ENCODE data around the gene CTTNBP2. TPM values are rescaled to one million over a fixed set of nuclear protein-coding genes. Genes with fewer than 3 reads are reported as not detected.

The CTTNBP2 gene
- polyA plus RNA-seq, 1 of the 3 experiments (the other 2 are of a cell fraction), result not detected

DNA sequence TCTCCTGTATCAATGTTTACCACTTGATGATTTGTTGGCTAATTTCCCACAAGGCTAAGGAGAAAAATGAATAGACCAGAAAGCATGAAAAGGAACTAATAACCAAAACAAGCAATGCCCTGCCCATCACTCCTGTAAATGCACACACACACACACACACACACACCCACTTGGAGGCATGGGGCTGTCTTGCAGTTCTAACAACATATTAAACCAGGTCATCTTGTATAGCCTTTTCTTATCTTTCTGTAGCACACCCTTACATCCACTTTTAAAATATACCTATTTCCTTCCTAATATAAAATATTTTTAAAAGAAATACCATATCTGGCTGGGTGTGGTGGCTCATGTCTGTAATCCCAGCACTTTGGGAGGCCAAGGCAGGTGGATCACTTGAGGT lies 105.3 kb downstream of the CTTNBP2 start:
- H2AFZ ChIP-seq (ENCODE audit: low read depth), result no peak overlapping the region
- no peak overlapping the region for H3K9ac ChIP-seq
- H3K4me1 ChIP-seq (ENCODE audit: control insufficient read depth in 1 of 2, insufficient read depth in 2 of 2, low read depth in 1 of 2, low read length in 1 of 2), result no peaks in the 10 kb centered on the region
- ChIA-PET POLR2A (no interaction called here), CTCF (no interaction called here)
- H3K4me3 ChIP-seq (ENCODE audit: low read depth in 2 of 2, low read length in 1 of 2), result no peak overlapping the region
- no peaks in the 10 kb centered on the region for H4K20me1 ChIP-seq (ENCODE audit: insufficient read depth)
- peaks cover 4% of the 10 kb centered on the region; the same call in 1 of the 2 replicates for H3K27me3 ChIP-seq (ENCODE audit: insufficient read depth)
- no peak overlapping the region for H3K4me2 ChIP-seq
- H3F3A ChIP-seq (replicated peaks; ENCODE audit: insufficient read depth), result no peaks in the 10 kb centered on the region
- H3K36me3 ChIP-seq (replicated peaks in 1 of 2; ENCODE audit: control insufficient read depth in 1 of 2, insufficient read depth in 2 of 2, low read length in 1 of 2), result no peaks in the 10 kb centered on the region
- DNase-seq, result no peak
- no peaks in the 10 kb centered on the region for H3K9me3 ChIP-seq
- no peaks in the 10 kb centered on the region for H3K9me2 ChIP-seq
- TF ChIP-seq ZBTB33 (IDR thresholded peaks at IDR 0.05; ENCODE audit: borderline replicate concordance, low read depth) (no peak), FOXM1 (IDR thresholded peaks at IDR 0.05; ENCODE audit: low read depth) (no peak), NRF1 (IDR thresholded peaks at IDR 0.05; ENCODE audit: low read depth, low read length) (no peak), EP300 (IDR thresholded peaks at IDR 0.05; ENCODE audit: borderline replicate concordance in 1 of 2, low read depth in 1 of 2, low read length in 1 of 2) (no peak), ELF1 (IDR thresholded peaks at IDR 0.05) (no peak), EZH2phosphoT487 (IDR thresholded peaks at IDR 0.05; ENCODE audit: borderline replicate concordance, low read depth) (no peak), SIN3A (IDR thresholded peaks at IDR 0.05; ENCODE audit: borderline replicate concordance, low read depth, low read length) (no peak), SMC3 (IDR thresholded peaks at IDR 0.05; ENCODE audit: low read depth, low read length) (no peak), YY1 (IDR thresholded peaks at IDR 0.05; ENCODE audit: low read depth) (no peak)
- TF ChIP-seq, protein P1, sequence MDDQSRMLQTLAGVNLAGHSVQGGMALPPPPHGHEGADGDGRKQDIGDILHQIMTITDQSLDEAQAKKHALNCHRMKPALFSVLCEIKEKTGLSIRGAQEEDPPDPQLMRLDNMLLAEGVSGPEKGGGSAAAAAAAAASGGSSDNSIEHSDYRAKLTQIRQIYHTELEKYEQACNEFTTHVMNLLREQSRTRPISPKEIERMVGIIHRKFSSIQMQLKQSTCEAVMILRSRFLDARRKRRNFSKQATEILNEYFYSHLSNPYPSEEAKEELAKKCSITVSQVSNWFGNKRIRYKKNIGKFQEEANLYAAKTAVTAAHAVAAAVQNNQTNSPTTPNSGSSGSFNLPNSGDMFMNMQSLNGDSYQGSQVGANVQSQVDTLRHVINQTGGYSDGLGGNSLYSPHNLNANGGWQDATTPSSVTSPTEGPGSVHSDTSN (IDR thresholded peaks at IDR 0.05), result no peak
- TF ChIP-seq, protein P2, sequence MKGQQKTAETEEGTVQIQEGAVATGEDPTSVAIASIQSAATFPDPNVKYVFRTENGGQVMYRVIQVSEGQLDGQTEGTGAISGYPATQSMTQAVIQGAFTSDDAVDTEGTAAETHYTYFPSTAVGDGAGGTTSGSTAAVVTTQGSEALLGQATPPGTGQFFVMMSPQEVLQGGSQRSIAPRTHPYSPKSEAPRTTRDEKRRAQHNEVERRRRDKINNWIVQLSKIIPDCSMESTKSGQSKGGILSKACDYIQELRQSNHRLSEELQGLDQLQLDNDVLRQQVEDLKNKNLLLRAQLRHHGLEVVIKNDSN (IDR thresholded peaks at IDR 0.05; ENCODE audit: borderline replicate concordance, low read depth), result no peak
- TF ChIP-seq, protein P3, sequence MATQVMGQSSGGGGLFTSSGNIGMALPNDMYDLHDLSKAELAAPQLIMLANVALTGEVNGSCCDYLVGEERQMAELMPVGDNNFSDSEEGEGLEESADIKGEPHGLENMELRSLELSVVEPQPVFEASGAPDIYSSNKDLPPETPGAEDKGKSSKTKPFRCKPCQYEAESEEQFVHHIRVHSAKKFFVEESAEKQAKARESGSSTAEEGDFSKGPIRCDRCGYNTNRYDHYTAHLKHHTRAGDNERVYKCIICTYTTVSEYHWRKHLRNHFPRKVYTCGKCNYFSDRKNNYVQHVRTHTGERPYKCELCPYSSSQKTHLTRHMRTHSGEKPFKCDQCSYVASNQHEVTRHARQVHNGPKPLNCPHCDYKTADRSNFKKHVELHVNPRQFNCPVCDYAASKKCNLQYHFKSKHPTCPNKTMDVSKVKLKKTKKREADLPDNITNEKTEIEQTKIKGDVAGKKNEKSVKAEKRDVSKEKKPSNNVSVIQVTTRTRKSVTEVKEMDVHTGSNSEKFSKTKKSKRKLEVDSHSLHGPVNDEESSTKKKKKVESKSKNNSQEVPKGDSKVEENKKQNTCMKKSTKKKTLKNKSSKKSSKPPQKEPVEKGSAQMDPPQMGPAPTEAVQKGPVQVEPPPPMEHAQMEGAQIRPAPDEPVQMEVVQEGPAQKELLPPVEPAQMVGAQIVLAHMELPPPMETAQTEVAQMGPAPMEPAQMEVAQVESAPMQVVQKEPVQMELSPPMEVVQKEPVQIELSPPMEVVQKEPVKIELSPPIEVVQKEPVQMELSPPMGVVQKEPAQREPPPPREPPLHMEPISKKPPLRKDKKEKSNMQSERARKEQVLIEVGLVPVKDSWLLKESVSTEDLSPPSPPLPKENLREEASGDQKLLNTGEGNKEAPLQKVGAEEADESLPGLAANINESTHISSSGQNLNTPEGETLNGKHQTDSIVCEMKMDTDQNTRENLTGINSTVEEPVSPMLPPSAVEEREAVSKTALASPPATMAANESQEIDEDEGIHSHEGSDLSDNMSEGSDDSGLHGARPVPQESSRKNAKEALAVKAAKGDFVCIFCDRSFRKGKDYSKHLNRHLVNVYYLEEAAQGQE (IDR thresholded peaks at IDR 0.05; ENCODE audit: low read depth, low read length), result no peak
- H3K79me2 ChIP-seq (ENCODE audit: insufficient read depth), result no peaks in the 10 kb centered on the region
- no peak overlapping the region for H3K27ac ChIP-seq (ENCODE audit: low read depth in 2 of 2, low read length in 1 of 2)
